Measurements from ENCODE around the gene USP32. TPM values are rescaled to one million over a fixed set of nuclear protein-coding genes. Genes with fewer than 3 reads are reported as not detected.
"Not testable (repeated sequence)": the region's sequence is repeated elsewhere in the genome, so short reads cannot be mapped to it uniquely, and the experiment has no call there.

The USP32 gene
- total RNA-seq, 1 experiment from 2014 or later: 103 TPM

DNA sequence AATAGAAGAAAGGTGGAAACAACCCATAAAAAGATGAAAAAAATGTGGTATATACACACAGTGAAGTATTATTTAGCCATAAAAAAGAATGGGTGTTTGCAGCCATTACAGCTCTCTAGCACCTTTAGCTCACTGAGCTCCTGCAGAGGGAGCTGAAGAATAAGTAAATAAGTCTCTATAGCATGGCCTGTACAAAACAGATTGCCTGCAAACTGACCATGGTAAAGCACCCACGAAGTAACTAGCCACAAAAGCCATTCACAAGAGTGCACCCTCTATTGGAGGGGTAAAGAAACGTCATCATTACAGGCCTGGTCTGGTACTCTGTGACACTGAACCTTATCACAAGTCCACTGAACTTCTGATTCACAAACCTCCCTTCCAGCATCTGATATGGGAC, 76.3 kb downstream of the USP32 start:
- TF ChIP-seq, protein P1, sequence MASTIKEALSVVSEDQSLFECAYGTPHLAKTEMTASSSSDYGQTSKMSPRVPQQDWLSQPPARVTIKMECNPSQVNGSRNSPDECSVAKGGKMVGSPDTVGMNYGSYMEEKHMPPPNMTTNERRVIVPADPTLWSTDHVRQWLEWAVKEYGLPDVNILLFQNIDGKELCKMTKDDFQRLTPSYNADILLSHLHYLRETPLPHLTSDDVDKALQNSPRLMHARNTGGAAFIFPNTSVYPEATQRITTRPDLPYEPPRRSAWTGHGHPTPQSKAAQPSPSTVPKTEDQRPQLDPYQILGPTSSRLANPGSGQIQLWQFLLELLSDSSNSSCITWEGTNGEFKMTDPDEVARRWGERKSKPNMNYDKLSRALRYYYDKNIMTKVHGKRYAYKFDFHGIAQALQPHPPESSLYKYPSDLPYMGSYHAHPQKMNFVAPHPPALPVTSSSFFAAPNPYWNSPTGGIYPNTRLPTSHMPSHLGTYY (CRISPR knock-in tag; IDR thresholded peaks at IDR 0.05): 0 out of 2 replicates have a peak, but pooled peaks have one; percentile 16
- TF ChIP-seq, protein P2, sequence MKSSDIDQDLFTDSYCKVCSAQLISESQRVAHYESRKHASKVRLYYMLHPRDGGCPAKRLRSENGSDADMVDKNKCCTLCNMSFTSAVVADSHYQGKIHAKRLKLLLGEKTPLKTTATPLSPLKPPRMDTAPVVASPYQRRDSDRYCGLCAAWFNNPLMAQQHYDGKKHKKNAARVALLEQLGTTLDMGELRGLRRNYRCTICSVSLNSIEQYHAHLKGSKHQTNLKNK (CRISPR knock-in tag; IDR thresholded peaks at IDR 0.05): no peak
- Mint-ChIP-seq H3K27ac (no peak overlapping the region), H3K4me3 (no peak overlapping the region), H3K36me3 (no peaks in the 10 kb centered on the region), H3K9me3 (0 out of 2 replicates have a peak, but pooled peaks cover 2% of the 10 kb centered on the region), H3K4me1 (peaks cover 23% of the 10 kb centered on the region), H3K27me3 (ENCODE audit: low read depth) (no peaks in the 10 kb centered on the region)
- ChIA-PET CTCF (interaction anchor here (1.1 kb wide), 1 partner anchor 13 kb away, joined by 4 read pairs; no protein-coding TSS in a partner anchor), POLR2A (no interaction called here)
- ATAC-seq (no peak; the same call in 1 of the 2 replicates), DNase-seq (ENCODE audit: low spot score) (no peak)

DNA sequence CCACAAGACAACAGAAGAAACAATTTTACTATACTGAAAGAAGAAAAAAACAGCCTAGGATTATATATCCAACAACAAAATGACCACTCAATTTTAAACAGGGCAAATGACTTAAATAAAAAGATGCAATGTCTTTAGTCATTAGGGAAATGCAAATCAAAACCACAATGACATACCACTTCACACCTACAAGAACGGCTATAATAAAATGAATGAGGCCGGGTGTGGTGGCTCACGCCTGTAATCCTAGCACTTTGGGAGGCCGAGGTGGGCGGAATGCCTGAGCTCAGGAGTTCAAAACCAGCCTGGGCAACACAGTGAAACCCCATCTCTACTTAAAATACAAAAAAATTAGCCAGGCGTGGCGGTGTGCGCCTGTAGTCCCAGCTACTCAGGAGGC, 77.0 kb downstream of the USP32 start:
- CTCF ChIA-PET, POLR2A ChIA-PET, H3K9me3 Mint-ChIP-seq: not testable (repeated sequence)

DNA sequence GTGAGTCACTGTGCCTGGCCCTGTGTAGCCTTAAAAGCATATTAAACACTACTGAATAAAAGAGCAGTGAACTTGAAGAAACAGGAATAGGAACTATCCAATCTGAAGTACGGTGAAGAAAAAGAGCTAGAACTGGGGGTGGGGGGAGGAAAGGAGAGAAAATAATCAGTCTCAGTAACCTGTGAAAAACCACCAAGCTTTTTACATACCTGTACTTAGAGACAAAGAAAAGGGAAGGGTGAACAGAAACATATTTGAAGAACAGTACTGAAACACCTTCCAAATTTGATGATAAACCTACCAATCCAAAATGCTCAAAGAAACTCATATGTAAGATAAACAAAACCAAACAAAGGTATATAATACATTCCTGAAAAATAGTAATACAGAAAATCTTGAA, 77.5 kb downstream of the USP32 start:
- ATAC-seq (no peak), DNase-seq (ENCODE audit: low spot score) (no peak)
- H3K4me3 Mint-ChIP-seq: no peak overlapping the region
- peaks cover 17% of the 10 kb centered on the region for H3K4me1 Mint-ChIP-seq
- TF ChIP-seq SP1 (CRISPR knock-in tag; conservative IDR thresholded peaks at IDR 0.05): no peak
- TF ChIP-seq ZNF263 (CRISPR knock-in tag; IDR thresholded peaks at IDR 0.05; ENCODE audit: low read depth): no peak
- no peak for TF ChIP-seq JUN (CRISPR knock-in tag; IDR thresholded peaks at IDR 0.05)
- TF ChIP-seq, protein P3, sequence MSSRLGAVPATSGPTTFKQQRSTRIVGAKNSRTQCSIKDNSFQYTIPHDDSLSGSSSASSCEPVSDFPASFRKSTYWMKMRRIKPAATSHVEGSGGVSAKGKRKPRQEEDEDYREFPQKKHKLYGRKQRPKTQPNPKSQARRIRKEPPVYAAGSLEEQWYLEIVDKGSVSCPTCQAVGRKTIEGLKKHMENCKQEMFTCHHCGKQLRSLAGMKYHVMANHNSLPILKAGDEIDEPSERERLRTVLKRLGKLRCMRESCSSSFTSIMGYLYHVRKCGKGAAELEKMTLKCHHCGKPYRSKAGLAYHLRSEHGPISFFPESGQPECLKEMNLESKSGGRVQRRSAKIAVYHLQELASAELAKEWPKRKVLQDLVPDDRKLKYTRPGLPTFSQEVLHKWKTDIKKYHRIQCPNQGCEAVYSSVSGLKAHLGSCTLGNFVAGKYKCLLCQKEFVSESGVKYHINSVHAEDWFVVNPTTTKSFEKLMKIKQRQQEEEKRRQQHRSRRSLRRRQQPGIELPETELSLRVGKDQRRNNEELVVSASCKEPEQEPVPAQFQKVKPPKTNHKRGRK (CRISPR knock-in tag; IDR thresholded peaks at IDR 0.05; ENCODE audit: borderline replicate concordance): no peak
- TF ChIP-seq, protein P4, sequence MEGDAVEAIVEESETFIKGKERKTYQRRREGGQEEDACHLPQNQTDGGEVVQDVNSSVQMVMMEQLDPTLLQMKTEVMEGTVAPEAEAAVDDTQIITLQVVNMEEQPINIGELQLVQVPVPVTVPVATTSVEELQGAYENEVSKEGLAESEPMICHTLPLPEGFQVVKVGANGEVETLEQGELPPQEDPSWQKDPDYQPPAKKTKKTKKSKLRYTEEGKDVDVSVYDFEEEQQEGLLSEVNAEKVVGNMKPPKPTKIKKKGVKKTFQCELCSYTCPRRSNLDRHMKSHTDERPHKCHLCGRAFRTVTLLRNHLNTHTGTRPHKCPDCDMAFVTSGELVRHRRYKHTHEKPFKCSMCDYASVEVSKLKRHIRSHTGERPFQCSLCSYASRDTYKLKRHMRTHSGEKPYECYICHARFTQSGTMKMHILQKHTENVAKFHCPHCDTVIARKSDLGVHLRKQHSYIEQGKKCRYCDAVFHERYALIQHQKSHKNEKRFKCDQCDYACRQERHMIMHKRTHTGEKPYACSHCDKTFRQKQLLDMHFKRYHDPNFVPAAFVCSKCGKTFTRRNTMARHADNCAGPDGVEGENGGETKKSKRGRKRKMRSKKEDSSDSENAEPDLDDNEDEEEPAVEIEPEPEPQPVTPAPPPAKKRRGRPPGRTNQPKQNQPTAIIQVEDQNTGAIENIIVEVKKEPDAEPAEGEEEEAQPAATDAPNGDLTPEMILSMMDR (IDR thresholded peaks at IDR 0.05): no peak
- no peak for TF ChIP-seq TCF7 (CRISPR knock-in tag; IDR thresholded peaks at IDR 0.05; ENCODE audit: low read depth)
- TF ChIP-seq, protein P5, sequence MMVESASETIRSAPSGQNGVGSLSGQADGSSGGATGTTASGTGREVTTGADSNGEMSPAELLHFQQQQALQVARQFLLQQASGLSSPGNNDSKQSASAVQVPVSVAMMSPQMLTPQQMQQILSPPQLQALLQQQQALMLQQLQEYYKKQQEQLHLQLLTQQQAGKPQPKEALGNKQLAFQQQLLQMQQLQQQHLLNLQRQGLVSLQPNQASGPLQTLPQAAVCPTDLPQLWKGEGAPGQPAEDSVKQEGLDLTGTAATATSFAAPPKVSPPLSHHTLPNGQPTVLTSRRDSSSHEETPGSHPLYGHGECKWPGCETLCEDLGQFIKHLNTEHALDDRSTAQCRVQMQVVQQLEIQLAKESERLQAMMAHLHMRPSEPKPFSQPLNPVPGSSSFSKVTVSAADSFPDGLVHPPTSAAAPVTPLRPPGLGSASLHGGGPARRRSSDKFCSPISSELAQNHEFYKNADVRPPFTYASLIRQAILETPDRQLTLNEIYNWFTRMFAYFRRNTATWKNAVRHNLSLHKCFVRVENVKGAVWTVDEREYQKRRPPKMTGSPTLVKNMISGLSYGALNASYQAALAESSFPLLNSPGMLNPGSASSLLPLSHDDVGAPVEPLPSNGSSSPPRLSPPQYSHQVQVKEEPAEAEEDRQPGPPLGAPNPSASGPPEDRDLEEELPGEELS (CRISPR knock-in tag; IDR thresholded peaks at IDR 0.05): no peak
- no peak for TF ChIP-seq MXD4 (CRISPR knock-in tag; IDR thresholded peaks at IDR 0.05; ENCODE audit: borderline replicate concordance)
- TF ChIP-seq, protein P6, sequence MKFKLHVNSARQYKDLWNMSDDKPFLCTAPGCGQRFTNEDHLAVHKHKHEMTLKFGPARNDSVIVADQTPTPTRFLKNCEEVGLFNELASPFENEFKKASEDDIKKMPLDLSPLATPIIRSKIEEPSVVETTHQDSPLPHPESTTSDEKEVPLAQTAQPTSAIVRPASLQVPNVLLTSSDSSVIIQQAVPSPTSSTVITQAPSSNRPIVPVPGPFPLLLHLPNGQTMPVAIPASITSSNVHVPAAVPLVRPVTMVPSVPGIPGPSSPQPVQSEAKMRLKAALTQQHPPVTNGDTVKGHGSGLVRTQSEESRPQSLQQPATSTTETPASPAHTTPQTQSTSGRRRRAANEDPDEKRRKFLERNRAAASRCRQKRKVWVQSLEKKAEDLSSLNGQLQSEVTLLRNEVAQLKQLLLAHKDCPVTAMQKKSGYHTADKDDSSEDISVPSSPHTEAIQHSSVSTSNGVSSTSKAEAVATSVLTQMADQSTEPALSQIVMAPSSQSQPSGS (CRISPR knock-in tag; IDR thresholded peaks at IDR 0.05; ENCODE audit: borderline replicate concordance, low read depth): no peak
- TF ChIP-seq ELF4 (CRISPR knock-in tag; IDR thresholded peaks at IDR 0.05; ENCODE audit: low read depth): no peak
- no peaks in the 10 kb centered on the region; the same call in 1 of the 2 replicates for H3K36me3 Mint-ChIP-seq
- no peaks in the 10 kb centered on the region for H3K27me3 Mint-ChIP-seq (ENCODE audit: low read depth)
- ChIA-PET POLR2A (no interaction called here), CTCF (no interaction called here)
- 0 out of 2 replicates have a peak, but pooled peaks cover 4% of the 10 kb centered on the region for H3K9me3 Mint-ChIP-seq
- peak overlapping the region; percentile 18 for H3K27ac Mint-ChIP-seq

More for the DNA sequence above, 77.0 kb downstream of the USP32 start:
- Mint-ChIP-seq H3K27ac (peak overlapping the region; percentile 18; the same call in 1 of the 2 replicates), H3K4me1 (peaks cover 18% of the 10 kb centered on the region)
- H3K27me3 Mint-ChIP-seq (ENCODE audit: low read depth); H3K36me3 Mint-ChIP-seq; H3K4me3 Mint-ChIP-seq; ATAC-seq; DNase-seq (ENCODE audit: low spot score): not testable (repeated sequence)

Data from WTC11 (cell line).